Right lobe of liver (tissue), 4 donors: ENCODE measurements around the gene CBY1.

Source experiments
- POLR2A ChIP-seq: fragments of 450-650 bp; IDR thresholded peaks from one replicate; pipeline ENCODE4 v1.6.1; 2017; ENCODE audit warnings: antibody characterized with exemption, mild to moderate bottlenecking
- TF ChIP-seq, protein P1 (sequence below), 4 donors: fragments of 200-600 bp in 3 of 4; fragments of 450-650 bp in 1 of 4; IDR thresholded peaks; one replicate each; pipeline versions ENCODE4 v1.5.1 to v1.8.0; 2016 to 2022; ENCODE audit warnings: antibody characterized with exemption in 4 of 4, mild to moderate bottlenecking in 2 of 4
- donor health status: DM: no; HTN: no; CAD: no.
- donor health status: DM: no; HTN: no; CAD: no.
- donor health status: DM: no; HTN: yes; CAD: no.

DNA sequence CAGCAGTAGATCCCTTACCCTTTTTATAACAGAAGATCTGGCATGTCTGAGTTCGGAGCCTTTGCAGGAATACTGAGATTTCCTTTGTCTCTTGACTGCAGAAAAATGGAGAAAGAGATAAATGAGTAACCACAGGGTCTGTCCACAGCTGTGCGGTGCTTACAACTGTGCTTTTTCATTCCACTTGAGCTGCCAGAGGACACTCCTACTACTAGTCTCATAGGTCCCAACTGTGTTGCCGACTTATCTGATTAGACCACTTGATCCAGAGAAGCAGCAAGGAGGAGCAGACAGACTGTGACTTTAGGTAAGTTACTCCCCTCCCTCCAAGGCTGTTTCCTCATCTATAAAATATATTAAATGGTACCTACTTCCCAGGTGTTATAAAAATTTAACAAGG is 17.7 kb upstream of the CBY1 start:
- TF ChIP-seq, protein P1, sequence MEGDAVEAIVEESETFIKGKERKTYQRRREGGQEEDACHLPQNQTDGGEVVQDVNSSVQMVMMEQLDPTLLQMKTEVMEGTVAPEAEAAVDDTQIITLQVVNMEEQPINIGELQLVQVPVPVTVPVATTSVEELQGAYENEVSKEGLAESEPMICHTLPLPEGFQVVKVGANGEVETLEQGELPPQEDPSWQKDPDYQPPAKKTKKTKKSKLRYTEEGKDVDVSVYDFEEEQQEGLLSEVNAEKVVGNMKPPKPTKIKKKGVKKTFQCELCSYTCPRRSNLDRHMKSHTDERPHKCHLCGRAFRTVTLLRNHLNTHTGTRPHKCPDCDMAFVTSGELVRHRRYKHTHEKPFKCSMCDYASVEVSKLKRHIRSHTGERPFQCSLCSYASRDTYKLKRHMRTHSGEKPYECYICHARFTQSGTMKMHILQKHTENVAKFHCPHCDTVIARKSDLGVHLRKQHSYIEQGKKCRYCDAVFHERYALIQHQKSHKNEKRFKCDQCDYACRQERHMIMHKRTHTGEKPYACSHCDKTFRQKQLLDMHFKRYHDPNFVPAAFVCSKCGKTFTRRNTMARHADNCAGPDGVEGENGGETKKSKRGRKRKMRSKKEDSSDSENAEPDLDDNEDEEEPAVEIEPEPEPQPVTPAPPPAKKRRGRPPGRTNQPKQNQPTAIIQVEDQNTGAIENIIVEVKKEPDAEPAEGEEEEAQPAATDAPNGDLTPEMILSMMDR (IDR thresholded peaks at IDR 0.05): no peak
- TF ChIP-seq POLR2A: no peak
